IgD-negative memory B cell (primary cell): ENCODE data around the gene HMBS. TPM values are rescaled to one million over a fixed set of nuclear protein-coding genes. Genes with fewer than 3 reads are reported as not detected.

Experiments used
- polyA plus RNA-seq: library from polyadenylated mRNA; unstranded; fragments of 300-500 nt; fragmentation: Illumina TruSeq; gene quantifications from one replicate; pipeline ENCODE4 v1.2.3, GENCODE V29; 2021

Gene HMBS
- polyA plus RNA-seq, 1 donor from 2014 or later = 24.8 TPM

Other genes with a start within 250 kb of the HMBS start
- gene CXCR5, start 201.0 kb upstream of the HMBS start, polyA plus RNA-seq = 93.4 TPM
- 2.8 TPM for gene BCL9L, start 159.0 kb upstream of the HMBS start, polyA plus RNA-seq
- gene UPK2, start 128.6 kb upstream of the HMBS start, polyA plus RNA-seq = not detected
- not detected for gene FOXR1, start 113.1 kb upstream of the HMBS start, polyA plus RNA-seq
- 11.2 TPM for gene CENATAC, start 86.7 kb upstream of the HMBS start, polyA plus RNA-seq
- gene RPS25, start 66.5 kb upstream of the HMBS start, polyA plus RNA-seq = 4,856 TPM
- gene TRAPPC4, start 66.1 kb upstream of the HMBS start, polyA plus RNA-seq = 81.5 TPM
- gene SLC37A4, start 54.0 kb upstream of the HMBS start, polyA plus RNA-seq = 10.9 TPM
- gene HYOU1, start 27.7 kb upstream of the HMBS start, polyA plus RNA-seq = 16.4 TPM
- gene VPS11, start 17.1 kb upstream of the HMBS start, polyA plus RNA-seq = 52.6 TPM
- 34.7 TPM for gene DPAGT1, start 17.0 kb downstream of the HMBS start, polyA plus RNA-seq
- 5.6 TPM for gene C2CD2L, start 22.5 kb downstream of the HMBS start, polyA plus RNA-seq
- gene HINFP, start 36.7 kb downstream of the HMBS start, polyA plus RNA-seq = 12.9 TPM
- gene ABCG4, start 64.2 kb downstream of the HMBS start, polyA plus RNA-seq = not detected
- gene NLRX1, start 83.8 kb downstream of the HMBS start, polyA plus RNA-seq = 5.6 TPM
- not detected for gene NHERF4, start 100.6 kb downstream of the HMBS start, polyA plus RNA-seq
- 10.0 TPM for gene CBL, start 121.5 kb downstream of the HMBS start, polyA plus RNA-seq
- 1.3 TPM for gene MCAM, start 232.2 kb downstream of the HMBS start, polyA plus RNA-seq
- gene RNF26, start 249.6 kb downstream of the HMBS start, polyA plus RNA-seq = 41.1 TPM